Endothelial cell of umbilical vein (primary cell): Measurements from ENCODE around the gene PRKAG1. TPM values are rescaled to one million over a fixed set of nuclear protein-coding genes. Genes with fewer than 3 reads are reported as not detected.

Experiments used
- BruUV-seq: library from RNA; stranded (reverse); fragments of 400-500 nt; replicated peaks from 2 replicates; lab custom pipeline; 2021; lab: Mats Ljungman, UMichigan
- CTCF ChIA-PET: fragments of 300-600, 350-600 bp; sonication (Branson Sonifier 250); formaldehyde crosslinking; loops from one replicate; lab custom pipeline; 2021; ENCODE audit warnings: antibody characterized with exemption, inconsistent platforms; lab: Charles Lee
- POLR2A ChIA-PET: fragments of 300-600, 350-600 bp; sonication (Branson Sonifier 250); formaldehyde crosslinking; loops from one replicate; lab custom pipeline; 2021; ENCODE audit warnings: antibody characterized with exemption, inconsistent platforms; lab: Charles Lee
- DNase-seq: peaks from one replicate; pipeline ENCODE4 v3.0.0-alpha.2; 2011; ENCODE audit warnings: low read depth, low spot score
- FAIRE-seq: peaks from 2 replicates; lab custom pipeline; 2011; peaks lifted over from hg19 to GRCh38; lab: Jason Lieb, UNC
- H2AFZ ChIP-seq: 2 replicates; pipeline ENCODE4 v1.6.0; 2012; ENCODE audit warnings: low read depth, low read length, control low read depth, inconsistent platforms
- H3K27ac ChIP-seq: 2 replicates; pipeline ENCODE4 v1.5.1; 2011; ENCODE audit warnings: low read depth, mild to moderate bottlenecking, control low read depth, low read length, moderate library complexity; ENCODE audit not compliant: insufficient read depth
- H3K27me3 ChIP-seq, 2 experiments: 2 replicates each; pipeline versions ENCODE4 v1.6.0 to v1.6.1; 2011; ENCODE audit warnings: low read length in 2 of 2, mixed read lengths in 1 of 2; ENCODE audit not compliant: control insufficient read depth in 2 of 2, insufficient read depth in 2 of 2
- H3K36me3 ChIP-seq, 2 experiments: 2 replicates in 1 of 2; 3 replicates in 1 of 2; pipeline ENCODE4 v1.5.1; 2011; ENCODE audit warnings: low read length in 2 of 2, mild to moderate bottlenecking in 1 of 2, moderate library complexity in 1 of 2; ENCODE audit not compliant: control insufficient read depth in 2 of 2, insufficient read depth in 2 of 2; ENCODE audit errors: extremely low read depth in 1 of 2
- H3K4me1 ChIP-seq: 3 replicates; pipeline ENCODE4 v1.5.1; 2011; ENCODE audit warnings: mild to moderate bottlenecking, low read length; ENCODE audit not compliant: control insufficient read depth, insufficient read depth; ENCODE audit errors: extremely low read depth
- H3K4me2 ChIP-seq: 2 replicates; pipeline ENCODE4 v1.6.1; 2011; ENCODE audit warnings: low read length, control low read depth, mixed read lengths; ENCODE audit not compliant: insufficient read depth
- H3K4me3 ChIP-seq, 3 experiments: fragments of 200-600 bp in 1 of 3; sonication (generic), shearing (Covaris generic) in 1 of 3; replicated peaks in 1 of 3; 2 replicates each; pipeline ENCODE4 v1.5.1; 2011 to 2016; ENCODE audit warnings: control low read depth in 3 of 3, low read length in 3 of 3, mild to moderate bottlenecking in 2 of 3, inconsistent platforms in 1 of 3, low read depth in 1 of 3, moderate library complexity in 1 of 3; ENCODE audit not compliant: insufficient read depth in 1 of 3
- H3K79me2 ChIP-seq: 2 replicates; pipeline ENCODE4 v1.6.0; 2012; ENCODE audit warnings: low read length, inconsistent platforms; ENCODE audit not compliant: control insufficient read depth, insufficient read depth
- H3K9ac ChIP-seq: replicated peaks from 2 replicates; pipeline ENCODE3; 2011; ENCODE audit warnings: low read length, control low read depth; ENCODE audit not compliant: insufficient read depth; ENCODE audit errors: extremely low read depth
- H3K9me1 ChIP-seq: replicated peaks from 3 replicates; pipeline ENCODE4 v1.6.0; 2011; ENCODE audit warnings: mild to moderate bottlenecking, low read length; ENCODE audit not compliant: control insufficient read depth, insufficient read depth; ENCODE audit errors: extremely low read depth
- H3K9me3 ChIP-seq: replicated peaks from 2 replicates; pipeline ENCODE4 v1.5.1; 2012; ENCODE audit warnings: low read length, inconsistent platforms; ENCODE audit not compliant: control insufficient read depth, insufficient read depth
- H4K20me1 ChIP-seq: replicated peaks from 2 replicates; pipeline ENCODE3; 2011; ENCODE audit warnings: mild to moderate bottlenecking, low read length; ENCODE audit not compliant: control insufficient read depth, insufficient read depth; ENCODE audit errors: extremely low read depth
- EZH2 ChIP-seq: IDR thresholded peaks from 2 replicates; pipeline ENCODE4 v1.6.1; 2012; ENCODE audit warnings: borderline replicate concordance, low read depth, mild to moderate bottlenecking, moderate library complexity, low read length, inconsistent platforms; ENCODE audit not compliant: severe bottlenecking
- FOS ChIP-seq: IDR thresholded peaks from 2 replicates; pipeline ENCODE4 v1.6.1; 2011; ENCODE audit warnings: mild to moderate bottlenecking, low read length, moderate library complexity, borderline replicate concordance; ENCODE audit not compliant: insufficient read depth
- GATA2 ChIP-seq: IDR thresholded peaks from 2 replicates; pipeline ENCODE4 v1.7.0; 2011; ENCODE audit warnings: low read depth, mild to moderate bottlenecking, moderate library complexity, mixed read lengths, low read length; ENCODE audit not compliant: insufficient read length, insufficient read depth
- JUN ChIP-seq: IDR thresholded peaks from 2 replicates; pipeline ENCODE4 v1.6.1; 2011; ENCODE audit warnings: borderline replicate concordance, low read depth; ENCODE audit not compliant: insufficient read length, insufficient read depth
- MYC ChIP-seq: IDR thresholded peaks from one replicate; pipeline ENCODE4 v1.6.1; 2011; ENCODE audit warnings: mild to moderate bottlenecking, low read depth, low read length
- POLR2A ChIP-seq: IDR thresholded peaks from 2 replicates; pipeline ENCODE4 v1.6.1; 2012; ENCODE audit warnings: low read depth, mild to moderate bottlenecking, control low read depth, low read length
- POLR2AphosphoS5 ChIP-seq: IDR thresholded peaks from 2 replicates; pipeline ENCODE4 v1.6.1; 2012; ENCODE audit warnings: low read depth, mild to moderate bottlenecking, control low read depth, low read length, moderate library complexity; ENCODE audit not compliant: insufficient read depth
- dilution Hi-C: fragments of 300-500 bp; cut with MboI; formaldehyde crosslinking; loops from one replicate; pipeline ENCODE4 v1.15.0; 2019; ENCODE audit warnings: low sequenced_read_pairs; ENCODE audit not compliant: extremely low pct_ligation_motif_present
- intact Hi-C: fragments of 100-400 bp; cut with micrococcal nuclease; formaldehyde crosslinking; loops from one replicate; pipeline ENCODE4 v1.10.0; 2022
- polyA plus RNA-seq, 4 experiments: library from polyadenylated mRNA; depleted of rRNA in 3 of 4; stranded (reverse) in 3 of 4; unstranded in 1 of 4; fragments of >200 nt; gene quantifications; 2 replicates each; pipeline versions ENCODE4 v1.2.1 to v1.2.3, GENCODE V29; 2011 to 2012; ENCODE audit warnings: missing spikeins in 1 of 4
- total RNA-seq: library from RNA; stranded (reverse); gene quantifications from 2 replicates; pipeline ENCODE4 v1.2.3, GENCODE V29; 2021
- TF ChIP-seq, protein P1 (sequence below): IDR thresholded peaks from 2 replicates; pipeline ENCODE4 v1.6.1; 2011; ENCODE audit not compliant: insufficient read depth, insufficient read length
- TF ChIP-seq, protein P2 (sequence below), 2 donors: IDR thresholded peaks; 1 replicate in 1 of 2; 2 replicates in 1 of 2; pipeline ENCODE4 v1.5.1; 2011; ENCODE audit warnings: low read length in 2 of 2, mild to moderate bottlenecking in 2 of 2, moderate library complexity in 2 of 2, control low read depth in 1 of 2, inconsistent platforms in 1 of 2, low read depth in 1 of 2; ENCODE audit not compliant: insufficient read depth in 1 of 2; ENCODE audit errors: extremely low read depth in 1 of 2

The PRKAG1 gene
- total and polyA plus RNA-seq, 2 donors (not counting 3 experiments of a cell fraction or from before 2014, with no cell fraction given) = 52.1 to 54.9 TPM

DNA sequence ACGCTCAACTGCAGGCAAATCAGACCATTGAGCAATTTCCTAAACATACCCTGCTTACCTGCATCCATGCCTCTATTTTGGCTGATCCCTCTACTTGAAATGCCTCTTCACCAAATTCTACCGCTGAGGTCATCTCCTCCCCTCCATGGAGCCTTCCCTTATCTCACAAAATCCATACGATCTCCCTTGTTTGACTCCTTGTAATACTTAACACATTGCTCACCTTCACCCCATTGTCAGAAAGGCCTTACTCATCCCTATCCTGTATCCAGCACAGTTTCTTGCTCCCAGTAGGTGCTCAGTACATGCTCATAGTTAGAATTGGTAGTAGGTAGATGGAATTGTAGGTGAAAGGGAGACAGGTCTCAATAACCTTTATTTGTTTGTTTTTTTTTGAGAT is 24.8 kb downstream of the PRKAG1 start:
- no peak for DNase-seq
- intact Hi-C loops (no loop called here), dilution Hi-C loops (no loop called here)
- Histone ChIP-seq H4K20me1 (no peaks in the 10 kb centered on the region), H3K9me3 (no peaks in the 10 kb centered on the region), H3K4me1 (peaks cover 4% of the 10 kb centered on the region), H3K36me3 (no peaks in the 10 kb centered on the region), H3K4me3 (no peak overlapping the region), H3K9ac (no peak overlapping the region), H3K27ac (no peak overlapping the region), H3K9me1 (no peaks in the 10 kb centered on the region), H3K79me2 (no peaks in the 10 kb centered on the region), H2AFZ (no peak overlapping the region), H3K27me3 (peaks cover 30 to 32% of the 10 kb centered on the region in 2 experiments), H3K4me2 (no peak overlapping the region)
- CTCF ChIA-PET = interaction anchor here (1.1 to 10.5 kb wide), 6 partner anchors 13 to 138 kb away, joined by 3 to 175 read pairs (median 5); partner anchors contain the start of genes PRKAG1 and WNT1
- POLR2A ChIA-PET = no interaction called here
- no TSS peak for BruUV-seq
- no peak for FAIRE-seq
- no peak for TF ChIP-seq FOS
- TF ChIP-seq JUN = no peak
- TF ChIP-seq, protein P1, sequence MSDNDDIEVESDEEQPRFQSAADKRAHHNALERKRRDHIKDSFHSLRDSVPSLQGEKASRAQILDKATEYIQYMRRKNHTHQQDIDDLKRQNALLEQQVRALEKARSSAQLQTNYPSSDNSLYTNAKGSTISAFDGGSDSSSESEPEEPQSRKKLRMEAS = no peak
- no peak for TF ChIP-seq MYC

GRCh38 chr12:48991247-48992050 is 27.1 kb downstream of the PRKAG1 start:
- Histone ChIP-seq H3K4me1 (no peaks in the 10 kb centered on the region), H3K27ac (no peak overlapping the region), H2AFZ (no peak overlapping the region), H3K9me1 (no peaks in the 10 kb centered on the region), H3K4me3 (no peak overlapping the region), H3K4me2 (no peak overlapping the region), H3K9me3 (no peaks in the 10 kb centered on the region), H3K36me3 (no peaks in the 10 kb centered on the region), H3K79me2 (no peaks in the 10 kb centered on the region), H3K9ac (no peak overlapping the region), H3K27me3 (peaks cover 38 to 45% of the 10 kb centered on the region in 2 experiments), H4K20me1 (no peaks in the 10 kb centered on the region)
- POLR2A ChIA-PET = no interaction called here
- no peak for FAIRE-seq
- TF ChIP-seq EZH2 (no peak), POLR2AphosphoS5 (no peak), MYC (no peak), FOS (no peak), POLR2A (no peak), GATA2 (no peak), JUN (no peak)
- TF ChIP-seq, protein P2, sequence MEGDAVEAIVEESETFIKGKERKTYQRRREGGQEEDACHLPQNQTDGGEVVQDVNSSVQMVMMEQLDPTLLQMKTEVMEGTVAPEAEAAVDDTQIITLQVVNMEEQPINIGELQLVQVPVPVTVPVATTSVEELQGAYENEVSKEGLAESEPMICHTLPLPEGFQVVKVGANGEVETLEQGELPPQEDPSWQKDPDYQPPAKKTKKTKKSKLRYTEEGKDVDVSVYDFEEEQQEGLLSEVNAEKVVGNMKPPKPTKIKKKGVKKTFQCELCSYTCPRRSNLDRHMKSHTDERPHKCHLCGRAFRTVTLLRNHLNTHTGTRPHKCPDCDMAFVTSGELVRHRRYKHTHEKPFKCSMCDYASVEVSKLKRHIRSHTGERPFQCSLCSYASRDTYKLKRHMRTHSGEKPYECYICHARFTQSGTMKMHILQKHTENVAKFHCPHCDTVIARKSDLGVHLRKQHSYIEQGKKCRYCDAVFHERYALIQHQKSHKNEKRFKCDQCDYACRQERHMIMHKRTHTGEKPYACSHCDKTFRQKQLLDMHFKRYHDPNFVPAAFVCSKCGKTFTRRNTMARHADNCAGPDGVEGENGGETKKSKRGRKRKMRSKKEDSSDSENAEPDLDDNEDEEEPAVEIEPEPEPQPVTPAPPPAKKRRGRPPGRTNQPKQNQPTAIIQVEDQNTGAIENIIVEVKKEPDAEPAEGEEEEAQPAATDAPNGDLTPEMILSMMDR (IDR thresholded peaks at IDR 0.05; ENCODE audit: extremely low read depth in 1 of 2, insufficient read depth in 1 of 2, low read depth in 1 of 2, low read length in 2 of 2) = no peak
- TF ChIP-seq, protein P1 = no peak
- dilution Hi-C loops = no loop called here
- BruUV-seq = no TSS peak
- no peak for DNase-seq
- CTCF ChIA-PET = interaction anchor here (0.7 to 10.5 kb wide), 3 partner anchors 10 to 52 kb away, joined by 3 to 175 read pairs (median 3); partner anchors contain the start of gene WNT1
- intact Hi-C loops = no loop called here
